IPS-NIHi7 (cell line): ENCODE results near the gene MUC4.
"Not testable (repeated sequence)": the region's sequence is repeated elsewhere in the genome, so short reads cannot be mapped to it uniquely, and the experiment has no call there.

Experiments used
- DNase-seq: peaks from one replicate; pipeline ENCODE4 v3.0.0; 2012; ENCODE audit warnings: mixed read lengths; ENCODE audit errors: extremely low spot score

Gene MUC4

DNA sequence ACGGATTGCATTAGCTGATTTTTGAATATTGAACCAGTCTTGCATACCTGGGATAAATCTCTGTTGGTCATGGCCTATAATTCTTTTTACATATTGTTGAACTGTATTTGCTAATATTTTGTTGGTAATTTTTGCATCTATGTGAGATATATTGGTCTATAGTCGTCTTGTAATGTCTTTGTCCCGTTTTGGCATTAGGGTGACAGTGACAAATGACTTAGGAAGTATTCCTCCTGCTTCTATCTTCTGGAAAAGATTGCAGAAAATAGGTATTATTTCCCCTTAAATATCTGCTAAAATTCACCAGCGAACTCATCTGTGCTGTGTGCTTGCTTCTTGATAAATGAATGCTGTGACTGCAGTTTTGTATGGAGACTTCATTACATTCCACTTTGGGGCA is 67.3 kb downstream of the MUC4 start:
- DNase-seq = no peak

DNA sequence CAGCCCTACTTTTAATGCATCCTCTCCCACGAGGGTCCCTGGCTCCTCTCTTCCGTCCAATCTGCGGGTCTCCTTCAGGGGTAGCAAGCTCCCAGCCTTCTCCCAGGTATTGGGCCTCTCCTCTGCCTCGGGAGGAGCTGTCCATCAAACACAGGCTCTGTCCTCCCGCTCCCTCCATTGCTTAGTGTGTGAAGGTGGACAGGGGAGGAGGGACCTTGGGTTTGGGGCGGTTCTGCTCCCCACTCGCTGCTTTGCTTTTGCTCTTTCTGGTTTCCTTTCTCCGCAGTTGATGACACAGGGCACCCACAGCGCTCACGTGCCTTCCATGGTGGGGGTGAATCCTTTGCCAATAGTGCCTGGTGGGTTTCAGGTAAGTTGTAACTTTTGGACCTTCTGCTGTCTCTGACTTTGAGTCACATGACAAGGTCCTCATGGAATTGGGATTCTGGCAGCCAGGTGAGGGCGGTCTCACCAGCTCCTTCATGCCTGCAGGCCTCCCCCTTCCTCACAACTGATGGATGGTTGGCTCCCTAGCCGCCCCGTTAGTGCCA is 72.1 kb downstream of the MUC4 start:
- no peak for DNase-seq

DNA sequence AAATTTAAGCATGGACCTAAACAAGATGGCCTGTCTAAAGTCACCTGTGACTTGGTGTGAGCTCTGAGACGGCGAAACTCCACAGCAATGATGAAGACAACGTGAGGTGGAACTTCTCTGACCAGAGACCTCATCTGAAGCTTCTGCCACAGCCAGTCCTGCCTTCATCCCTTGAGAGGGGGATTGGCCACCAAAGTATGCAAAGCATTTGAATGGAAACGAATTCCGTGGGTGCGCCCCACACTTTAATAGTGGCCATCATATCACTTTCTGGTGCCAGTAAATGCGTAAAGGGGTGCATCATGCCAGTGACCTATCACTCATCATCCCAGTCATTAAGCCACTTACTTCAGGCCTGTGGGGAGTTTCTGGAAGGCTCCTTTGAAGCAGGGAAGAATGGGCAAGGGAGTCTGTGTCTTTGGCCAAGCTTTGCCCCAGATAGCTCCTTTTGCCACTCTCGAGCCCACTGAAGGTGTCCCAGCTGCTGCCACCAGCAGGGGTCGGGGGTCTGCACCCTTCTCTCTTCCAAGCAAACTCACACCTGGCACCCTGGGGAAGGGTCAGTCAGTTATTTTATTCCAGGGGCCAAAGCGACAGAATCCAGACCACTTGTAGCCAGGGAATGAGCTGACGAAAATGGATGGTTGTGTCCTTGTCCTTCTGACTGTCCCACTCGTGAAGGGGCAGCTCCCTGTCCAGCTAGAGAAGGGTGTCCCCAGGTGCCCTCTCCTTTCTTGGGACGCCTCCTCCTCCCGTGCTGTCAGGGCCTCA is 73.3 kb downstream of the MUC4 start:
- DNase-seq = no peak

DNA sequence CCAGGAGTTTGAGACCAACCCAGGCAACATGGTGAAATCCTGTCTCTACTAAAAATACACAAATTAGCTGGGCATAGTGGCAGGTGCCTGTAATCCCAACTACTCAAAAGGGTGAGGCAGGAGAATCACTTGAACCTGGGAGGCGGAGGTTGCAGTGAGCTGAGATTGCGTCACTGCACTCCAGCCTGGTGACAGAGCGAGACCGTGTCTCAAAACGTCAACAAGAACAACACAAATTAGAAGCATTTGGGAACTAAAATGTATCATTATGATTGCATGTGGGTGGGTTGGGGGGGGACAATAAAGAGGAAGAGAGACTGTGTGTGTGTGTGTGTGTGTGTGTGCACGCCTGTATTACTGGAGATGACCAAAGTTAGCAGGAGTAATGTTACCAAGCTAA is 73.9 kb downstream of the MUC4 start:
- DNase-seq = not testable (repeated sequence)

DNA sequence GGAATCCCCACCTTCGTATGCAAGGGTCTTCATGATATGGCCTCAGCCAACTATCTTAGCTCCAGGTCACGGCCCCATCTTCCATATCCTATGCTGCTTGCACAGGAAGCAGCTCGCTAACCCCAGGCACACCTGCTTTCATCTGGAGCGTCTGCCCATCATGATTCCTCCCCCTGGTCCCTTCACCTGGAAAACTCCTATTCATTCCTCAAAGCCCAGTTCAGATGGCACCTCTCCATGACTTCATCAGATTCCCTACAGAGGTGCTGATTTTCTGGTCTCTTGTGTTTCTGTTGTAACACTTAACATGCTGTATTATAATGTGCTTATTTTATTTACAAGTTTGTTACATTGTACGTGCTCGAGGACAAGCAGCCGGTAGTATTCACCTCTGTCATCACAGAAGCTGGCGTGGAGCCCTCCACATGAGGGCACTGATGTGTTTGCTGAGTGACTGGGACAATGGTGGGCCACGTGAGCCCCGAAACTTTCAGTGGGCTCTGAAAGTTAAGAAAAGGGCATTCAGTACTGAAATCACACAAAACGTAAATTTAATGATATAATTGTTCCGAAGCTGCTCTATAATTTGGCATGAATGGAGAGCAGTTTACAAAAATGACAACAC is 74.8 kb downstream of the MUC4 start:
- no peak for DNase-seq

DNA sequence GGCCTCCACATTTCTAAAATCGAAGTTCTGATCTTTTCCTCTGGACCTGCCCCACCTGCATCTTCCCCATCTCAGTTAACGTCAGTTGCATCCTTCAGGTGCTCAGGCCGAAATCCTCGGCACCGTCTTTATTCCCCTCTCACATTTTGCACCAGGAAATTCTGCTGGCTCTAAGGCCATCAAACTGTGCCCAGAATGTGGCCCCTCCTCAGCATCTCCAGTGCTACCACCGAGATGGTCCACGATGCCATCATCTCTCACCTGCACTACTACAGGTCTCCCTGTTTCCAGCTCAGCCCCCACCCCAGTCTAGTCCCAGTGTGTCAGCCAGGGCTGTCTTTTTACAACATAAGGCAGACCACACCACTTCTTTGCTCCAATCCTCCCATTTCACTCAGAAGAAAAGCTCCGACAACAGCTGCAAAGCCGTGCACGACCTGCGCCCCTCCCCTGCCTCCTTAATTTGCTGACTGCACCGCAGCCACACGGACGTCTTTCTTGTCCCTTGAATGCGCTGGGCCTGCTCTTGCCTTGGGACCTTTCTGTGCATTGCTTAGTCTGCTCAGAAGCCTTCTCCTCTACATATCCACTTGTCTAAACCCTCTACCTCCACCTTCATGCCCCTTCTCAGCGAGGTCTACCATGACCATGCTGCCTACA is 76.6 kb downstream of the MUC4 start:
- DNase-seq = no peak

DNA sequence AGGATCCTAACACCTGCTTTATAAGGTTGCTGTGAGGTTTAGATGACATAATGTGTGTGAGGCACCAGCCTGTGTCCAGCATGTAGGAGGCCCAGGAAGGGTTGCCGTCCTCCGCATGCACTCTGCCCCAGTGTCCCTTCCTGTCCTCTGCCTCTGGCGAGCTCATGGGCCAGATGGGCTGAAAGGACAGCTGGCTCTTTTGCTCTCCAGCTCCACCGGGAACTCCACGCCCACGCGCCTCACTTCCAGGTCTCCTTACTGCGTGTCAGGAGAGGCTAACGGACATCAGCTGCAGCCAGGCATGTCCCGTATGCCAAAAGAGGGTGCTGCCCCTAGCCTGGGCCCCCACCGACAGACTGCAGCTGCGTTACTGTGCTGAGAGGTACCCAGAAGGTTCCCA is 78.8 kb downstream of the MUC4 start:
- DNase-seq = no peak

DNA sequence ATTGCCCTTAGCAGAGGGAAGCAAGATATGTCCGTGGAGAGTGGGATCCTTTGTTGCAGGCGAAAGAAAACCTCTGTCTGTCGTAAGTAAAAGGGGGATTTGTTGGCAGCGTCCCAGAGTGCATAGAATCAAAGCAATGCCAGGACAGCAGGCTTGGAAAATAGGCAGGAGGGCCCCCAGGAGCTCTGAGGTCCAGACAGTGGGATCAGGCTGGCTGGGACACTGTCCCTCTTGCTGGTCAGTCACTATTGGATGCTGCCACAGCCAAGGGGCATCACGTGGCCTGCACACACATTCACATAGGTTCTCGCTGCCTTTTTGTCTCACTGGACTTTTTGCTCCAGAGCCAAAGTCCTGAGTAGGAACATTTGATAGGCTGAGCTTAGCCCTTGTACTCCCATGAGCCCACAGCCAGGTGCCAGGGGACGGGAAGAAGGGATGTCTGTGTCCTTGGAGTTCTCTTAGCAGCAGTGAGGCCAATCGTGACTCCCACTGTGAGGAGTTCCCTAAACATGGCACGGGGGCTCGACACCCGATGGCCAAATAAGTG is 80.3 kb downstream of the MUC4 start:
- no peak for DNase-seq

DNA sequence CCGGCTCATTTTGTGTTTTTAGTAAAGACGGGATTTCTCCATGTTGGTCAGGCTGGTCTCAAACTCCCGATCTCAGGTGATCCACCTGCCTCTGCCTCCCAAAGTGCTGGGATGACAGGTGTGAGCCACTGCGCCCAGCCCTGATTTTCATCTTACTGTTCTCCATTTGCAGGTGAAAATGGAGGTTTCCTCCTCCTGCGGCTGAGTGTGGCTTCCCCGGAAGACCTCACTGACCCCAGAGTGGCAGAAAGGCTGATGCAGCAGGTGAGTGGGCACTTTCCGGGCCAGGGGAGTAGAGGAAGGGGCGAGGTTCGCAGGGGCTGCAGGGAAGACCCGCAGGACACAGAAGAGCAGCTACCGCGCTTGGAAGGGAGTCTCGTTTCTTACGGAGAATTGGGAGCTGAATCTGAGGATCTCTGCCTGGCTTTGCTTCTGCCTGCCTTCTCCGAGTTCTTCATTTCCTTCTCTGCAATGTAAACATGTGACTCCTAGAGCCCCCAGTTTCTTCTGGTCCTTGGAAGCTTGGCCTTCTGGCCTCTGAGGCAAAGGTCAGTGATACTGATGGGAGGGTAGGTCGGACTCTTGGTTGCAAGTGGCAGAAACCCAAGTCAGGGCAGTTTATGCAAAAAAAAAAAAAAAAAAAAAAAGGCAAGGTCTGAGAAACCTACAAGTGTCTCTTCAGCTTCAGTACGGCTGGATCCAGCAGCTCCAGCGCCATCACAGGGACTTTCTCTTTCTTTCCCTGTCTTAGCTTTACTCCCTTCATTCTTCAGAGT is 82.1 kb downstream of the MUC4 start:
- DNase-seq = no peak

DNA sequence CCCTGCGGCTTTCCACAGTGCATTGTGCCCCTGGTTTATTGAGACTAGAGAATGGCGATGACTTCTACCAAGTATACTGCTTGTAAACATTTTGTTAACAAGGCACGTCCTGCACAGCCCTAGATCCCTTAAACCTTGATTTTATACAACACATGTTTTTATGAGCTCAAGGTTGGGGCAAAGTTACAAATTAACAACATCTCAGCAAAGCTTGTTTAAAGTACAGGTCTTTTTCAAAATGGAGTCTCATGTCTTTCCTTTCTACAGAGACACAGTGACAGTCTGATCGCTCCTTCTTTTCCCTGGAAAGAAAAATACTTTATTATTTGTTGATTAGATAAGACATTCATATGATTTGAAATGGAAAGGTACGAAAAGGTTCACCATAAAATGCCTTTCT is 82.9 kb downstream of the MUC4 start:
- not testable (repeated sequence) for DNase-seq

DNA sequence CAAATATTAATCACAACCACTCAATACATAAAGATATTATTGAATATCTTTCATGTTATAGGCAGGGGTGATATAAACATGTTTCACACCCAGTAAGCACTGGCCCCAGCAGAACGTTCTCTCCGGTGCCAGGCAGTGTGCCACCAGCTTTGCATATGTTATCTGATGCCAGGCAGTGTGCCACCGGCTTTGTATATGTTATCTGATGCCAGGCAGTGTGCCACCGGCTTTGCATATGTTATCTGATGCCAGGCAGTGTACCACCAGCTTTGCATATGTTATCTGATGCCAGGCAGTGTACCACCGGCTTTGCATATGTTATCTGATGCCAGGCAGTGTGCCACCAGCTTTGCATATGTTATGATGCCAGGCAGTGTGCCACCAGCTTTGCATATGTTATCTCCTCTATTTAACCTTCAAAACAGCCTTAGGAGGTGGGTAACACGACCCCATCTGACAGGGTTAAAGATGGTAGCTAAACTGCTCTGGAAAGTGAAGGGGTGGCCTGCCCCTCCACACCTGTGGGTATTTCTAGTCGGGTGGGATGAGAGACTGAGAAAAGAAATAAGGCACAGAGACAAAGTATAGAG is 84.0 kb downstream of the MUC4 start:
- DNase-seq = no peak

DNA sequence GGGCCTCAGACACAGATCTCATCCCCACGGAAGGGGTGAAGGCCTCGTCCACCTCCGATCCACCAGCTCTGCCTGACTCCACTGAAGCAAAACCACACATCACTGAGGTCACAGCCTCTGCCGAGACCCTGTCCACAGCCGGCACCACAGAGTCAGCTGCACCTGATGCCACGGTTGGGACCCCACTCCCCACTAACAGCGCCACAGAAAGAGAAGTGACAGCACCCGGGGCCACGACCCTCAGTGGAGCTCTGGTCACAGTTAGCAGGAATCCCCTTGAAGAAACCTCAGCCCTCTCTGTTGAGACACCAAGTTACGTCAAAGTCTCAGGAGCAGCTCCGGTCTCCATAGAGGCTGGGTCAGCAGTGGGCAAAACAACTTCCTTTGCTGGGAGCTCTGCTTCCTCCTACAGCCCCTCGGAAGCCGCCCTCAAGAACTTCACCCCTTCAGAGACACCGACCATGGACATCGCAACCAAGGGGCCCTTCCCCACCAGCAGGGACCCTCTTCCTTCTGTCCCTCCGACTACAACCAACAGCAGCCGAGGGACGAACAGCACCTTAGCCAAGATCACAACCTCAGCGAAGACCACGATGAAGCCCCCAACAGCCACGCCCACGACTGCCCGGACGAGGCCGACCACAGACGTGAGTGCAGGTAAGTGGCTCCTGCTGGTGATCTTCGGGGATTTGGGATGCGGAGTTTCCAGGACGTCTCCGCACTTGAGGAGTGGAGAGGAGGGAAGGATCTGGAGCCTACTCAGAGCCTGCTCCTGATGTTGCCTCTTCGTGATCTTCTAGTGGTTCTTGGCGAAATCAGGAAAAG is 85.6 kb downstream of the MUC4 start:
- DNase-seq = not testable (repeated sequence)

DNA sequence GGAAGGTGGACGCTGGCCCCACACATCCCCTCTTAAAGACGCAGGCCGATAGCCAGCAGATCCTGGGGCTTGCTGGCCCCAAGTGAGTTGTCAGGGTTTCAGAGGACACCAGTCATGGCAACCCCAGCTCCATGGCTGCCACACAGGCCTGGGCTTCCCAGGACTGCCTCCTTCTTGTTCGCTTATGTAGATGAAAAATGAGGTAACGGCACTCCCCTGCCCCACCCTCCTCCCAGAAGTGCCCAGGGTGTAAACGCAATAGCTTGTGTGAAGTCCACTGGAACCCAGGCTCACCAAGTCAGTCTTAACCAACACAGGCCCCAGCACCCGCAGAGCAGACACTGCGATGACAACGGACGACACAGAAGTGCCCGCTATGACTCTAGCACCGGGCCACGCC is 87.4 kb downstream of the MUC4 start:
- DNase-seq = not testable (repeated sequence)

DNA sequence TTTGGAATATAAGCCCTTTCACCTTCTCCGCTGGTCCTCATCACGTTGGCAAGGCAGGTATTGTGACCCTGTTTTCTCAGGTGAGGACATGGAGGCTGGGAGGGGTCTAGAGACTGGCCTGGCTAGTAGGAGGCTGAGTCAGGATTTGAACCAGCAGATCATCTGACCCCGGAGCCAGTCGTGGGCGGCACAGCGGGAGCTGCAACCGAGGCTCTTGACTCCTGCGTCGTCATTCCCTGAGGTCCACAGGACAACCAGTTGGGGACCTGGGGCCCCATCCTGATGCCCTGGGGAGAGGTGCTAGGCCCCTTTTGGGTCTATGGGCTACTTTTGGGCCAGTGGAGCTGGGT is 88.8 kb downstream of the MUC4 start:
- not testable (repeated sequence) for DNase-seq

DNA sequence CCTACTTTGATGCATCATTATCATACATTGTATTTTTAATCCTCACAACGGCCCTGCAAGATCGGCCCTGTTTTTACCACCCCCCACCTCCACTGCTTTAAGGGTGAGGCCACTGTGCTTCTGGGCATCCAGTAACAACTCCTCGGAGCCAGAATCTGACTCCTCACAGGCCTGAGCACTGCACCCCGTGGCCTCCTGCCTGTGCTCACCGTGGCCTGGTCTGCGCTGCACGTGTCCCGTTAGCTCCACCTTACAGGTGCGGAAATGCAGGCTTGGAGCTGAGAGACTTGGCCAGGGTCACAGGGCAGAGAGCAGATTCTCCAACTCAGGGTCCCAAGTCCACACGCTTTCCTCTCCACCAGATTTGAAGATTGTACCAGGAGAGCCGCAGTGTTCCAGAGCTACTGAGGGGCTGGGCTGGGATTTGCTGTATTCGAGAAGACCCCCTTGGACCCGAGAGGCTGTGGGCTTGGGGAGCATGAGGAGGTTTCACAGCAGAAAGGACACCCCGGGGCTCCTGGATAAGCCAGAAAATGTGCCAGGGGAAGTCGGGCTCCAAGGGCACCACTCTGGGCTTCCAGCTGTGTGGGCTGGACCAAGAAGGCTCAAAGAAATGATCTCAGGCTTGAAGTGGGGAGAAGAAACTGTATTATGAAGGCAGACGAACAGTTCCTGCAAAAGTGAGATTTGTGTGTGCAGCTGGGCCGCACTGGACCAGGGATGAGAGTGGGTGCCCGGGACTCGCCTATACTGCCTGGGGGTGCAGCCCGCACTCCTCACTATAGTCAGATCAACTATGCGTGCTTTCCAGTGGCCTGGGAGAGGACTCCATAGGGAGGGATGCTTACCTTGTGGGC is 89.4 kb downstream of the MUC4 start:
- DNase-seq = not testable (repeated sequence)

DNA sequence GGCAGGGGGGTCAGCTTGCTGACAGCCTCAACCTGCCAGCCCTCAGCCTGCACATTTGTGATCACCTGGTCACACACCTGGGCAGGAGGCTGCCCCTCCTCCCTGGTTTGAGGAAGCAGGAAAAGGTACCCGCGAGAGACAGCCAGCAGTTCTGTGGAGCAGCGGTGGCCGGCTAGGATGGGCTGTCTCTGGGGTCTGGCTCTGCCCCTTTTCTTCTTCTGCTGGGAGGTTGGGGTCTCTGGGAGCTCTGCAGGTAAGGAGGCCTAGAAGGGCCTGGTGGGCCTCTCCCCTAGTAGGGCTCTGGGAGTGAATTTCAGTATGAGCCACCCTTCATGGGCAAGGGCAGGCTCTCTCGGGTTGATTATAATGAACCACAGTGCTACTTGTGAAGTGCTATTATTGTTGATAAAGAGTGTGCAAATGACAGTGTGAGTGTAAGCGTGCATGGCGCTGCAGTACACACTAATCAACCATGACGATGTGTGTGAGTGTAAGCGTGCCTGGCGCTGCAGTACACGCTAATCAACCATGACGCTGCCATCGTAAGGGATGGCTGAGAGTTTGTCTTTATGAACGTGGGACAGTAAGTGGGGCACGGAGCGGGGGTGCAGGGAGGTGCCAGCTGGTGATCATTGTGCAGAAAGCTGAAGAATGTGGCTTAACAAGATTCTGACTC is 90.8 kb downstream of the MUC4 start, which contains the start of gene MUC20:
Gene MUC20, plus strand, starts transcription at position 148 of the 676 bp plus-strand sequence. Its CDS starts 30 bp downstream, at position 178.
- DNase-seq = not testable (repeated sequence)

DNA sequence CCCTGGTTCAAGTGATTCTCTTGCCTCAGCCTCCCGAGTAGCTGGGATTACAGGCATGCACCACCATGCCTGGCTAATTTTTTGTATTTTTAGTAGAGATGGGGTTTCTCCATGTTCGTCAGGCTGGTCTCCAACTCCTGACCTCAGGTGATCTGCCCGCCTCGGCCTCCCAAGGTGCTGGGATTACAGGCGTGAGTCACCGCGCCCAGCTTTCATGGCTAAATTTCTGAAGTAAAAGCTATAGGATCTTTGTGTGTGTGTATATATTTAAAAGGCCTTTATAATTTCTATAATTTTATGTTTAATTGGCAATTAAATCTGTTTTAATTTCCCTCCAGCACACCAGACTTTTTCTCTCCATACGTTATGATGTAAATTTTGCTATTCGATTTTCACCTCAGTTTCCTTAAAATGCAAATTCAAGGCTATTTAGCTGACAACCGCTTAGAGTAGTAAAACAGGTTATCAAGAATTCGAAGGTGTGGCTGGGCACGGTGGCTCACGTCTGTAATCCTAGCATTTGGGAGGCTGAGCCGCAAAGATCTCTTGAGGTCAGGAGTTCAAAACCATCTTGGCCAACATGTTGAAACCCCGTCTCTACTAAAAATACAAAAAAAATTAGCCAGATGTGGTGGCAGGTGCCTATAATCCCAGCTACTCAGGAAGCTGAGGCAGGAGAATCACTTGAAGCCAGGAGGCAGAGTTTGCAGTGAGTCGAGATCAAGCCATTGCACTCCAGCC is 92.0 kb downstream of the MUC4 start:
- not testable (repeated sequence) for DNase-seq

DNA sequence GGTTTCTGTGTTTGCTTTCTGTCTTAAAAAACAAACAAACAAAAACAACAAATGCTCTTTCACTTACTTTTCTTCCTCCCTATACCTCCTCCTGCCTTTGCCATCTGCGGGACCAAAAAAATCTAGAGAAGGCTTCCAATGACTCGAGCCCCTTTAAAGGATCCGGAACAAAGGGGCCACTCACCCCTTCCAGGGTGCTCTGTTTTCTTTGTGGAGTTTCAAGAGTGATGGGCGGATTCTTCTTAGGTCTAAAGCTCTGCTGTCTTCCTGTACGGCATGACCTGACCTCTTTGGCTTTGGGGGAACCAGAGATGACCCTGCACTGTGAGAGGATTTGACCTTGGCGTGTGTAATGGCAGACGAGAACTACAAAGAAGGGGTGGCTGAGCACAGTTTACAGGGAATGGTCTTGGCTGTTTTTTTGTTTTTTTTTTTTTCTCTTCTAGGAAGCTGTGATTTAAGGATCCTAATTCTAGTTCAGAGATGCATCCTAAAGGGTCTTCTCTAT is 93.2 kb downstream of the MUC4 start:
- no peak for DNase-seq
